ENCODE data around the gene ZNF311. TPM values are rescaled to one million over a fixed set of nuclear protein-coding genes. Genes with fewer than 3 reads are reported as not detected.
A peak's percentile ranks its signal among the peaks of the same experiment; 100 is the strongest.

Gene ZNF311
- total and polyA plus RNA-seq, 2 donors (not counting 1 experiment from before 2014, with no cell fraction given) = 0.61 to 3.5 TPM

DNA sequence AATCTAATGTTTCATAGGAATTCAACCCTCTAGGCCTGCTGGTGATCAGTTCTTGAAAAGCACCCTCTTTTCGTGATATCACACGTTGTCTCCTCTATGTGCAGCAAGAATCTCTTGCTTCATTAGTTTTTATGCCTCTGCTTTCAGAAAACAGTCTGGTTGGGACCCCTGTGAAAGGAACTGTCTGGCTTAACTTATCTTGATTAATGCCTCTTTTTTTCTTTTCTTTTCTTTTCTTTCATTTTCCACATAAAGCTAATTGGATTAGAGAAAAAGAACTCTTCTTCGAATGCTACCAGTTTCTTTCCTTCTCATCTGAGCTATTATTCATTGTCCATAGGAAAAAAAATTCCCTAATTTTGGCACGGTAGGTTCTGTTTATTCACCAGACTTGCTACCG lies 21.3 kb downstream of the ZNF311 start:
- Histone ChIP-seq H3K79me2 (ENCODE audit: control insufficient read depth, insufficient read depth, low read length) (no peaks in the 10 kb centered on the region), H3K4me3 (replicated peaks in 1 of 4; ENCODE audit: control extremely low read depth in 1 of 4, insufficient read depth in 1 of 4, low read depth in 3 of 4, low read length in 4 of 4) (no peak overlapping the region), H4K20me1 (ENCODE audit: control insufficient read depth, extremely low read depth, insufficient read depth, low read length) (no peaks in the 10 kb centered on the region), H3K9ac (ENCODE audit: insufficient read depth, low read length) (no peak overlapping the region), H3K4me1 (ENCODE audit: control insufficient read depth, extremely low read depth, insufficient read depth, low read length) (no peaks in the 10 kb centered on the region), H3K36me3 (ENCODE audit: control insufficient read depth, insufficient read depth, low read length) (no peaks in the 10 kb centered on the region), H3K4me2 (ENCODE audit: extremely low read depth, insufficient read depth, low read length) (no peak overlapping the region), H3K9me3 (ENCODE audit: control insufficient read depth, insufficient read depth, low read depth, low read length) (no peaks in the 10 kb centered on the region), H3K27me3 (ENCODE audit: control insufficient read depth, insufficient read depth, low read length) (no peaks in the 10 kb centered on the region), H2AFZ (ENCODE audit: low read length) (no peak overlapping the region), H3K27ac (ENCODE audit: insufficient read depth, low read length) (no peak overlapping the region)
- no peak for DNase-seq (ENCODE audit: low read depth in 2 of 2)
- TF ChIP-seq, protein P1, sequence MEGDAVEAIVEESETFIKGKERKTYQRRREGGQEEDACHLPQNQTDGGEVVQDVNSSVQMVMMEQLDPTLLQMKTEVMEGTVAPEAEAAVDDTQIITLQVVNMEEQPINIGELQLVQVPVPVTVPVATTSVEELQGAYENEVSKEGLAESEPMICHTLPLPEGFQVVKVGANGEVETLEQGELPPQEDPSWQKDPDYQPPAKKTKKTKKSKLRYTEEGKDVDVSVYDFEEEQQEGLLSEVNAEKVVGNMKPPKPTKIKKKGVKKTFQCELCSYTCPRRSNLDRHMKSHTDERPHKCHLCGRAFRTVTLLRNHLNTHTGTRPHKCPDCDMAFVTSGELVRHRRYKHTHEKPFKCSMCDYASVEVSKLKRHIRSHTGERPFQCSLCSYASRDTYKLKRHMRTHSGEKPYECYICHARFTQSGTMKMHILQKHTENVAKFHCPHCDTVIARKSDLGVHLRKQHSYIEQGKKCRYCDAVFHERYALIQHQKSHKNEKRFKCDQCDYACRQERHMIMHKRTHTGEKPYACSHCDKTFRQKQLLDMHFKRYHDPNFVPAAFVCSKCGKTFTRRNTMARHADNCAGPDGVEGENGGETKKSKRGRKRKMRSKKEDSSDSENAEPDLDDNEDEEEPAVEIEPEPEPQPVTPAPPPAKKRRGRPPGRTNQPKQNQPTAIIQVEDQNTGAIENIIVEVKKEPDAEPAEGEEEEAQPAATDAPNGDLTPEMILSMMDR (conservative IDR thresholded peaks at IDR 0.05 in 1 of 2, IDR thresholded peaks at IDR 0.05 in 1 of 2; ENCODE audit: low read depth in 1 of 2, low read length in 2 of 2) = no peak
- no peak for TF ChIP-seq EZH2 (IDR thresholded peaks at IDR 0.05; ENCODE audit: low read length, missing control alignments)

DNA sequence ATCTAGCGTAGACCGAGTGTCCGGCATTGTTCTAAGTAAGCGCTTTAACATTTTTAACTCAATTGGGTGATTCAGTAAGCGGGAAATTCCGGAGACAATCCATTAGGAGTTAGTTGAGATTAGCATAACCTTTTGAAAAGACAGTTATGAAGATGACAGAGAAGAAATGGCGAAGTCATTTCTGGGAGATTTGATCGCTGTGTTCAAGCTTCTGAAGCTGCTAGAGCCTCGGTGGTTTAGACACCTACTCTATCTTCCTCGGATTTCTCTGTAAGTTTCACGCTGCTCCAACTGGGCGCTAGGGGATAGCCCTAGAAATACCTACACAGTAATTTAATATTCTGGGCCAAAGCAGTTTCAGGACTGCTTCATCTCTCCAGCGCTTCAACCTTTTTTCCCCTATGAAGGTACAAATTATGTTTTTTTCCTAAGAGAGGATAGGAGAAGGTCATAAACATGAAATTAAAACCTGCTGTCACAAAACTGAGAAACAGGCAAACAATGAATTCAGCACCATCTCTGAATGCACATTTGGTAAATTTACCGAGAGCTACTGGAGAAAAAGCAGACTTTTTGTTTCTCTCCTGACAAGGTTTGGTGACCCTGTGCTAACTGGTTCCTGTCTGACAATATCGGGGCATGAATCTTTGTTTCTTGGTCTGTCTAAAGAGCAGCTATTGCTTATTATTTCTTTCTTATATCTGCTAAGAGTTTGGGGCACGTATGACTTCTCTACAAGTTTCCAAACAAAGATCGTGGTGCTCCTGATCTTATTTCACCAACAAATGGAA lies 22.4 kb downstream of the ZNF311 start:
- TF ChIP-seq, protein P1 (conservative IDR thresholded peaks at IDR 0.05 in 1 of 2, IDR thresholded peaks at IDR 0.05 in 1 of 2; ENCODE audit: low read depth in 1 of 2, low read length in 2 of 2) = peak in 1 of 2 donors; percentile 14
- no peak for TF ChIP-seq EZH2 (IDR thresholded peaks at IDR 0.05; ENCODE audit: low read length, missing control alignments)
- peak; percentile 68 to 72 for DNase-seq (ENCODE audit: low read depth in 2 of 2)
- Histone ChIP-seq H3K36me3 (ENCODE audit: control insufficient read depth, insufficient read depth, low read length) (no peaks in the 10 kb centered on the region), H3K9ac (ENCODE audit: insufficient read depth, low read length) (no peak overlapping the region), H3K27ac (ENCODE audit: insufficient read depth, low read length) (peak overlapping the region; percentile 41), H4K20me1 (ENCODE audit: control insufficient read depth, extremely low read depth, insufficient read depth, low read length) (no peaks in the 10 kb centered on the region), H3K4me1 (ENCODE audit: control insufficient read depth, extremely low read depth, insufficient read depth, low read length) (no peaks in the 10 kb centered on the region), H3K79me2 (ENCODE audit: control insufficient read depth, insufficient read depth, low read length) (no peaks in the 10 kb centered on the region), H3K4me2 (ENCODE audit: extremely low read depth, insufficient read depth, low read length) (peak overlapping the region; percentile 75), H3K4me3 (replicated peaks in 1 of 4; ENCODE audit: control extremely low read depth in 1 of 4, insufficient read depth in 1 of 4, low read depth in 3 of 4, low read length in 4 of 4) (peak overlapping the region; percentile 62 to 95 (median 78)), H3K27me3 (ENCODE audit: control insufficient read depth, insufficient read depth, low read length) (no peaks in the 10 kb centered on the region), H2AFZ (ENCODE audit: low read length) (peak overlapping the region; percentile 72), H3K9me3 (ENCODE audit: control insufficient read depth, insufficient read depth, low read depth, low read length) (no peaks in the 10 kb centered on the region)

DNA sequence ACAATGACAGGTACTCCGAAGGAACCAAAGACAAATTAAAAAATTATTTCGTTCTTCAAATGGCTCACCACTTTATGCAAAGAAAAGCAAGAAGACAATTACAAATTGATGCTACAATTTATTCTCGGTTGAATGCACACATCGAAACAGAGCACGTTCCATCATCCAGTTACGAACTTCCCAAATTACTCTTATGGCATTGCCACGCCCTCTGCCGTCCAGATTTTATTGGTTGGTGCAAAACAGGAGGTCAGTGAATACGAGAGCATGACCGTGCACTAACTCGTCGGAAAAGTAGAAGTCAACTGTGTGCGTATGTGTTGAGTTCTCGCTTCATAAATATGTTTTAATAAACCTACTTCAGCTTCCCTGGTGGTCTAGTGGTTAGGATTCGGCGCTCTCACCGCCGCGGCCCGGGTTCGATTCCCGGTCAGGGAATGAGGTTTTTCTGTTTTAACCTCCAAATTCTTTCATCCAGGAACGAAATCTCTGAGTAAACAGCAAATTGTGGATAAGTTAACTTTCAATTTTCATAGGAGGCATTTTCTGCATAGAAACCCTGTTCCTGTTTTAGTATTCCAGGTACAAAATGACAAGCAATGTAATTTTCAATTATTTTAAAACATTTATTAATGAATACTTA lies 23.2 kb downstream of the ZNF311 start:
- Histone ChIP-seq H3K27ac (ENCODE audit: insufficient read depth, low read length) (peak overlapping the region; percentile 41), H3K9ac (ENCODE audit: insufficient read depth, low read length) (no peak overlapping the region), H3K27me3 (ENCODE audit: control insufficient read depth, insufficient read depth, low read length) (no peaks in the 10 kb centered on the region), H3K79me2 (ENCODE audit: control insufficient read depth, insufficient read depth, low read length) (no peaks in the 10 kb centered on the region), H3K36me3 (ENCODE audit: control insufficient read depth, insufficient read depth, low read length) (no peaks in the 10 kb centered on the region), H3K4me1 (ENCODE audit: control insufficient read depth, extremely low read depth, insufficient read depth, low read length) (no peaks in the 10 kb centered on the region), H3K4me2 (ENCODE audit: extremely low read depth, insufficient read depth, low read length) (peak overlapping the region; percentile 87), H3K4me3 (replicated peaks in 1 of 4; ENCODE audit: control extremely low read depth in 1 of 4, insufficient read depth in 1 of 4, low read depth in 3 of 4, low read length in 4 of 4) (peak overlapping the region; percentile 76 to 95 (median 84)), H4K20me1 (ENCODE audit: control insufficient read depth, extremely low read depth, insufficient read depth, low read length) (no peaks in the 10 kb centered on the region), H2AFZ (ENCODE audit: low read length) (peak overlapping the region; percentile 72), H3K9me3 (ENCODE audit: control insufficient read depth, insufficient read depth, low read depth, low read length) (no peaks in the 10 kb centered on the region)
- no peak for TF ChIP-seq EZH2 (IDR thresholded peaks at IDR 0.05; ENCODE audit: low read length, missing control alignments)
- TF ChIP-seq, protein P1 (conservative IDR thresholded peaks at IDR 0.05 in 1 of 2, IDR thresholded peaks at IDR 0.05 in 1 of 2; ENCODE audit: low read depth in 1 of 2, low read length in 2 of 2) = no peak
- peak; percentile 84 to 95 for DNase-seq (ENCODE audit: low read depth in 2 of 2)
